Measurements from ENCODE around the gene CFAP100.

CFAP100 gene

GRCh38 chr3:126480206-126480605 is 85.5 kb downstream of the CFAP100 start:
- DNase-seq (ENCODE audit: low read depth), result no peak

- no peak for DNase-seq (ENCODE audit: low read depth)
Observed at GRCh38 chr3:126480861-126481260, 86.2 kb downstream of the CFAP100 start.

GRCh38 chr3:126481808-126482502 is 87.2 kb downstream of the CFAP100 start:
- DNase-seq (ENCODE audit: low read depth), result peak; percentile 17

GRCh38 chr3:126482503-126483255 is 88.0 kb downstream of the CFAP100 start:
- no peak for DNase-seq (ENCODE audit: low read depth)

- DNase-seq (ENCODE audit: low read depth), result no peak
Observed at GRCh38 chr3:126483321-126483761, 88.6 kb downstream of the CFAP100 start.

GRCh38 chr3:126484148-126484547 is 89.4 kb downstream of the CFAP100 start:
- no peak for DNase-seq (ENCODE audit: low read depth)

- DNase-seq (ENCODE audit: low read depth), result no peak
Observed at GRCh38 chr3:126484662-126485061, 90.0 kb downstream of the CFAP100 start.

- DNase-seq (ENCODE audit: low read depth), result no peak
Observed at GRCh38 chr3:126485176-126485897, 90.6 kb downstream of the CFAP100 start.

- no peak for DNase-seq (ENCODE audit: low read depth)
Observed at GRCh38 chr3:126485956-126486355, 91.2 kb downstream of the CFAP100 start.

All from ELR (cell line).